HG03439 (cell line): ENCODE data around the gene HOXA10.

ENCODE experiments used
- ATAC-seq: cut with Tn5 transposase; IDR thresholded peaks from one replicate; pipeline ENCODE4 v1.9.1; 2021; ENCODE audit warnings: mild to moderate bottlenecking, moderate library complexity; ENCODE audit not compliant: unreplicated experiment

HOXA10 gene

GRCh38 chr7:27180431-27181420 is 6.6 kb upstream of the HOXA10 start:
- ATAC-seq: no peak

GRCh38 chr7:27179503-27180430 is 5.6 kb upstream of the HOXA10 start:
- ATAC-seq: no peak

GRCh38 chr7:27179030-27179429 is 4.9 kb upstream of the HOXA10 start:
- no peak for ATAC-seq

- no peak for ATAC-seq
Measured at GRCh38 chr7:27178366-27178765, 4.2 kb upstream of the HOXA10 start.

GRCh38 chr7:27177795-27178320 is 3.7 kb upstream of the HOXA10 start:
- ATAC-seq: no peak

- ATAC-seq: no peak
Measured at GRCh38 chr7:27176962-27177794, 3.1 kb upstream of the HOXA10 start.

GRCh38 chr7:27176524-27176845 is 2.4 kb upstream of the HOXA10 start:
- no peak for ATAC-seq

- no peak for ATAC-seq
Measured at GRCh38 chr7:27175626-27176523, 1.8 kb upstream of the HOXA10 start.

- ATAC-seq: no peak
Measured at GRCh38 chr7:27174874-27175625, 930 bp upstream of the HOXA10 start.

- ATAC-seq: no peak
Measured at GRCh38 chr7:27173511-27173955, 587 bp downstream of the HOXA10 start.

- ATAC-seq: no peak
Measured at GRCh38 chr7:27172823-27173510, 1.2 kb downstream of the HOXA10 start.

GRCh38 chr7:27172315-27172774 is 1.8 kb downstream of the HOXA10 start:
- no peak for ATAC-seq

- ATAC-seq: no peak
Measured at GRCh38 chr7:27171637-27172314, 2.3 kb downstream of the HOXA10 start.

GRCh38 chr7:27171325-27171636 is 2.8 kb downstream of the HOXA10 start:
- no peak for ATAC-seq

GRCh38 chr7:27170426-27171324 is 3.4 kb downstream of the HOXA10 start:
- no peak for ATAC-seq

GRCh38 chr7:27169658-27170425 is 4.3 kb downstream of the HOXA10 start:
- ATAC-seq: no peak
